Measurements from ENCODE around the gene RBPJL. TPM values are rescaled to one million over a fixed set of nuclear protein-coding genes. Genes with fewer than 3 reads are reported as not detected.

RBPJL gene
- total and polyA plus RNA-seq, 2 of the 13 experiments (the other 11 are each of a cell fraction or from before 2014, with no cell fraction given): not detected

- TF ChIP-seq HNF1A (IDR thresholded peaks at IDR 0.05; ENCODE audit: low read depth) (peak; percentile 15), HNF1A (CRISPR knock-in tag; IDR thresholded peaks at IDR 0.05; ENCODE audit: borderline replicate concordance) (no peak; the same call in 1 of the 2 replicates), PAX8 (CRISPR knock-in tag; IDR thresholded peaks at IDR 0.05; ENCODE audit: borderline replicate concordance) (0 out of 2 replicates have a peak, but pooled peaks have one; percentile 73), LCORL (IDR thresholded peaks at IDR 0.05) (no peak), LCORL (CRISPR knock-in tag; IDR thresholded peaks at IDR 0.05) (0 out of 2 replicates have a peak, but pooled peaks have one; percentile 21), ZGPAT (CRISPR knock-in tag; IDR thresholded peaks at IDR 0.05) (peak; percentile 69; the same call in 1 of the 2 replicates), EP300 (IDR thresholded peaks at IDR 0.05; ENCODE audit: low read depth in 2 of 2, low read length in 2 of 2) (peak in 1 of 2 experiments; percentile 64; a peak in 2 of 4 replicates), EP300 (CRISPR knock-in tag; IDR thresholded peaks at IDR 0.05; ENCODE audit: borderline replicate concordance) (no peak), ZNF235 (CRISPR knock-in tag; IDR thresholded peaks at IDR 0.05; ENCODE audit: borderline replicate concordance) (0 out of 2 replicates have a peak, but pooled peaks have one; percentile 18), SNAI1 (CRISPR knock-in tag; IDR thresholded peaks at IDR 0.05; ENCODE audit: borderline replicate concordance) (0 out of 2 replicates have a peak, but pooled peaks have one; percentile 18), ZNF260 (CRISPR knock-in tag; IDR thresholded peaks at IDR 0.05; ENCODE audit: borderline replicate concordance, low read depth) (no peak), SOX6 (IDR thresholded peaks at IDR 0.05) (no peak), SOX6 (CRISPR knock-in tag; IDR thresholded peaks at IDR 0.05) (peak; percentile 49; the same call in 1 of the 2 replicates), ETV6 (CRISPR knock-in tag; conservative IDR thresholded peaks at IDR 0.05) (peak; percentile 17; the same call in 1 of the 2 replicates), SYNCRIP (IDR thresholded peaks at IDR 0.05; ENCODE audit: insufficient read depth, low read depth, low read length) (no peak), NCOA5 (CRISPR knock-in tag; IDR thresholded peaks at IDR 0.05) (no peak), SNAPC2 (CRISPR knock-in tag; IDR thresholded peaks at IDR 0.05) (peak; percentile 23; the same call in 1 of the 2 replicates), PPARG (CRISPR knock-in tag; conservative IDR thresholded peaks at IDR 0.05) (0 out of 2 replicates have a peak, but pooled peaks have one; percentile 8), MEF2D (CRISPR knock-in tag; IDR thresholded peaks at IDR 0.05) (peak; percentile 10; the same call in 1 of the 2 replicates), JARID2 (CRISPR knock-in tag; IDR thresholded peaks at IDR 0.05; ENCODE audit: insufficient replicate concordance) (peak; percentile 70)
- TF ChIP-seq, protein P1, sequence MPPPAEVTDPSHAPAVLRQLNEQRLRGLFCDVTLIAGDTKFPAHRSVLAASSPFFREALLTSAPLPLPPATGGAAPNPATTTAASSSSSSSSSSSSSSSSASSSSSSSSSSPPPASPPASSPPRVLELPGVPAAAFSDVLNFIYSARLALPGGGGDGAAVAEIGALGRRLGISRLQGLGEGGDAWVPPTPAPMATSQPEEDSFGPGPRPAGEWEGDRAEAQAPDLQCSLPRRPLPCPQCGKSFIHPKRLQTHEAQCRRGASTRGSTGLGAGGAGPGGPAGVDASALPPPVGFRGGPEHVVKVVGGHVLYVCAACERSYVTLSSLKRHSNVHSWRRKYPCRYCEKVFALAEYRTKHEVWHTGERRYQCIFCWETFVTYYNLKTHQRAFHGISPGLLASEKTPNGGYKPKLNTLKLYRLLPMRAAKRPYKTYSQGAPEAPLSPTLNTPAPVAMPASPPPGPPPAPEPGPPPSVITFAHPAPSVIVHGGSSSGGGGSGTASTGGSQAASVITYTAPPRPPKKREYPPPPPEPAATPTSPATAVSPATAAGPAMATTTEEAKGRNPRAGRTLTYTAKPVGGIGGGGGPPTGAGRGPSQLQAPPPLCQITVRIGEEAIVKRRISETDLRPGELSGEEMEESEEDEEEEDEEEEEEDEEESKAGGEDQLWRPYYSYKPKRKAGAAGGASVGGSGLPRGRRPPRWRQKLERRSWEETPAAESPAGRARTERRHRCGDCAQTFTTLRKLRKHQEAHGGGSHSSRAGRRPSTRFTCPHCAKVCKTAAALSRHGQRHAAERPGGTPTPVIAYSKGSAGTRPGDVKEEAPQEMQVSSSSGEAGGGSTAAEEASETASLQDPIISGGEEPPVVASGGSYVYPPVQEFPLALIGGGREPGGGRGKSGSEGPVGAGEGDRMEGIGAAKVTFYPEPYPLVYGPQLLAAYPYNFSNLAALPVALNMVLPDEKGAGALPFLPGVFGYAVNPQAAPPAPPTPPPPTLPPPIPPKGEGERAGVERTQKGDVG (CRISPR knock-in tag; IDR thresholded peaks at IDR 0.05; ENCODE audit: borderline replicate concordance): 0 out of 2 replicates have a peak, but pooled peaks have one; percentile 17
These were observed 37.0 kb downstream of the RBPJL start (continued) for GRCh38 chr20:45343532-45344167.

All from HepG2 (cell line).